OCI-LY1 (cell line): ENCODE results near the gene KRTAP1-5.

Source experiments
- H2AFZ ChIP-seq: fragments of 200-600 bp; sonication (generic), shearing (Covaris generic); 2 replicates; pipeline ENCODE4 v1.6.0; 2014; ENCODE audit warnings: antibody characterized with exemption, mild to moderate bottlenecking, low read length
- H3F3A ChIP-seq: fragments of 200-600 bp; sonication (generic), shearing (Covaris generic); 2 replicates; pipeline ENCODE4 v1.6.0; 2014; ENCODE audit warnings: mild to moderate bottlenecking, antibody characterized with exemption, low read length, moderate library complexity; ENCODE audit not compliant: insufficient read depth
- H3K27ac ChIP-seq: fragments of 200-600 bp; sonication (generic); 2 replicates; pipeline ENCODE4 v1.5.1; 2014; ENCODE audit warnings: low read length, mixed run types, mild to moderate bottlenecking, low read depth; ENCODE audit not compliant: poor library complexity, severe bottlenecking
- H3K27me3 ChIP-seq: fragments of 200-600 bp; sonication (generic); 2 replicates; pipeline ENCODE4 v1.6.0; 2014; ENCODE audit warnings: antibody characterized with exemption, mild to moderate bottlenecking, low read length, moderate library complexity; ENCODE audit not compliant: insufficient read depth
- H3K36me3 ChIP-seq: fragments of 200-600 bp; sonication (generic); 2 replicates; pipeline ENCODE4 v1.6.1; 2014; ENCODE audit warnings: mild to moderate bottlenecking, antibody characterized with exemption, low read length, moderate library complexity, mixed read lengths; ENCODE audit not compliant: insufficient read depth
- H3K4me1 ChIP-seq: fragments of 200-600 bp; sonication (generic); 2 replicates; pipeline ENCODE4 v1.5.1; 2014; ENCODE audit warnings: mild to moderate bottlenecking, low read length, moderate library complexity; ENCODE audit not compliant: insufficient read depth, severe bottlenecking
- H3K4me2 ChIP-seq: fragments of 200-600 bp; sonication (generic), shearing (Covaris generic); 2 replicates; pipeline ENCODE4 v1.6.1; 2014; ENCODE audit warnings: low read length
- H3K4me3 ChIP-seq: fragments of 200-600 bp; sonication (generic); 2 replicates; pipeline ENCODE4 v1.5.1; 2014; ENCODE audit warnings: low read length, low read depth, mild to moderate bottlenecking, mixed read lengths; ENCODE audit not compliant: poor library complexity, severe bottlenecking
- H3K79me2 ChIP-seq: fragments of 200-600 bp; shearing (Covaris generic); 2 replicates; pipeline ENCODE4 v1.6.1; 2016; ENCODE audit warnings: mixed run types, low read length, mixed read lengths; ENCODE audit not compliant: insufficient read depth
- H3K9ac ChIP-seq: fragments of 200-600 bp; sonication (generic), shearing (Covaris generic); 2 replicates; pipeline ENCODE4 v1.6.1; 2014; ENCODE audit warnings: mild to moderate bottlenecking, low read length, mixed read lengths
- H3K9me2 ChIP-seq: fragments of 200-600 bp; sonication (generic), shearing (Covaris generic); 2 replicates; pipeline ENCODE4 v1.6.1; 2014; ENCODE audit warnings: low read depth, mild to moderate bottlenecking, low read length, mixed read lengths
- H3K9me3 ChIP-seq: fragments of 200-600 bp; shearing (Covaris generic); 2 replicates; pipeline ENCODE4 v1.6.1; 2014; ENCODE audit warnings: low read length, mixed read lengths
- H4K20me1 ChIP-seq: fragments of 200-600 bp; sonication (generic), shearing (Covaris generic); 2 replicates; pipeline ENCODE4 v1.6.0; 2016; ENCODE audit warnings: mild to moderate bottlenecking, low read length; ENCODE audit not compliant: insufficient read depth
- EZH2 ChIP-seq: fragments of 200-600 bp; sonication (generic), shearing (Covaris generic); IDR thresholded peaks from 2 replicates; pipeline ENCODE4 v1.8.0; 2017; ENCODE audit warnings: borderline replicate concordance, mixed run types, mild to moderate bottlenecking, antibody characterized with exemption, low read length, moderate library complexity, mixed read lengths
- TF ChIP-seq, protein P1 (sequence below): fragments of 200-600 bp; sonication (generic), shearing (Covaris generic); IDR thresholded peaks from 2 replicates; pipeline ENCODE4 v1.5.1; 2017; ENCODE audit warnings: mild to moderate bottlenecking, antibody characterized with exemption, low read length, moderate library complexity, mixed read lengths

The KRTAP1-5 gene

DNA sequence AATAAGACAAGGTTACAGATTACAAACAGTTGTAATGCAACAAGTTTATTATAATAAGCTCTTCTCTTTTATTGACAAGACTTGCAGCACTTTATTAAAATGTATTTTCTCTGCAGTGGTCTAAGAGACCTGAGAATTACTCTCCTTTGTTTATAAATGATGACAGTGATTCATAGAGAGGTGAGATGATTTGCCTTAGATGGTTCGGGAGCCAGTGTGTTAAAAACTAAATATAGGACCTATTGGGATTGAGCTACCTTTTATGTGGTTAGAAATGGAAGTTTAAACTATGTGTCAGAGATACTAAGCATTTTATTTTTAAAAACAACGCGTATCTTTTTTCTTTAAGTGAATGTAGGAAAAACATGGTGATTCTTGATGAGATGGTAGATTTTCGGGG, 30.2 kb downstream of the KRTAP1-5 start:
- H3K36me3 ChIP-seq = no peaks in the 10 kb centered on the region

GRCh38 chr17:40995116-40995515, 31.9 kb downstream of the KRTAP1-5 start:
- Histone ChIP-seq H3K9ac (no peak overlapping the region), H3K4me1 (no peaks in the 10 kb centered on the region), H3K9me2 (no peaks in the 10 kb centered on the region), H2AFZ (no peak overlapping the region), H3K9me3 (no peaks in the 10 kb centered on the region), H3K79me2 (no peaks in the 10 kb centered on the region), H3K27ac (no peak overlapping the region), H4K20me1 (no peaks in the 10 kb centered on the region), H3K4me2 (no peak overlapping the region), H3K27me3 (no peaks in the 10 kb centered on the region), H3K4me3 (no peak overlapping the region), H3K36me3 (no peaks in the 10 kb centered on the region), H3F3A (no peaks in the 10 kb centered on the region)
- no peak for TF ChIP-seq EZH2
- TF ChIP-seq, protein P1, sequence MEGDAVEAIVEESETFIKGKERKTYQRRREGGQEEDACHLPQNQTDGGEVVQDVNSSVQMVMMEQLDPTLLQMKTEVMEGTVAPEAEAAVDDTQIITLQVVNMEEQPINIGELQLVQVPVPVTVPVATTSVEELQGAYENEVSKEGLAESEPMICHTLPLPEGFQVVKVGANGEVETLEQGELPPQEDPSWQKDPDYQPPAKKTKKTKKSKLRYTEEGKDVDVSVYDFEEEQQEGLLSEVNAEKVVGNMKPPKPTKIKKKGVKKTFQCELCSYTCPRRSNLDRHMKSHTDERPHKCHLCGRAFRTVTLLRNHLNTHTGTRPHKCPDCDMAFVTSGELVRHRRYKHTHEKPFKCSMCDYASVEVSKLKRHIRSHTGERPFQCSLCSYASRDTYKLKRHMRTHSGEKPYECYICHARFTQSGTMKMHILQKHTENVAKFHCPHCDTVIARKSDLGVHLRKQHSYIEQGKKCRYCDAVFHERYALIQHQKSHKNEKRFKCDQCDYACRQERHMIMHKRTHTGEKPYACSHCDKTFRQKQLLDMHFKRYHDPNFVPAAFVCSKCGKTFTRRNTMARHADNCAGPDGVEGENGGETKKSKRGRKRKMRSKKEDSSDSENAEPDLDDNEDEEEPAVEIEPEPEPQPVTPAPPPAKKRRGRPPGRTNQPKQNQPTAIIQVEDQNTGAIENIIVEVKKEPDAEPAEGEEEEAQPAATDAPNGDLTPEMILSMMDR = no peak

More for the DNA sequence above, 30.2 kb downstream of the KRTAP1-5 start:
- Histone ChIP-seq H3K9me2 (no peaks in the 10 kb centered on the region), H3K27ac (no peak overlapping the region), H4K20me1 (no peaks in the 10 kb centered on the region), H3K4me2 (no peak overlapping the region), H3K27me3 (no peaks in the 10 kb centered on the region), H3K9ac (no peak overlapping the region), H3K4me3 (no peak overlapping the region), H3K4me1 (no peaks in the 10 kb centered on the region), H3K79me2 (no peaks in the 10 kb centered on the region), H2AFZ (no peak overlapping the region), H3K9me3 (no peaks in the 10 kb centered on the region), H3F3A (no peaks in the 10 kb centered on the region)
- TF ChIP-seq, protein P1 = no peak
- no peak for TF ChIP-seq EZH2

GRCh38 chr17:40993839-40994238, 33.2 kb downstream of the KRTAP1-5 start, which contains the start of gene KRTAP3-3:
KRTAP3-3 (minus strand) TSS chr17:40994164; CDS start chr17:40994097, 67 bp downstream.
- Histone ChIP-seq H3K4me1 (no peaks in the 10 kb centered on the region), H4K20me1 (no peaks in the 10 kb centered on the region), H3K9ac (no peak within 1 kb of the TSS), H3F3A (no peaks in the 10 kb centered on the region), H3K36me3 (no peaks in the 10 kb centered on the region), H3K9me3 (no peaks in the 10 kb centered on the region), H3K79me2 (no peaks in the 10 kb centered on the region), H3K4me3 (no peak within 1 kb of the TSS), H3K9me2 (no peaks in the 10 kb centered on the region), H3K27ac (no peak within 1 kb of the TSS), H3K27me3 (no peaks in the 10 kb centered on the region), H3K4me2 (no peak within 1 kb of the TSS), H2AFZ (no peak within 1 kb of the TSS)
- TF ChIP-seq EZH2 = no peak
- TF ChIP-seq, protein P1 = no peak
